ENCODE measurements around the gene BMP2. TPM values are rescaled to one million over a fixed set of nuclear protein-coding genes. Genes with fewer than 3 reads are reported as not detected.

The BMP2 gene
- total RNA-seq = 13.8 and 17.2 TPM in 2 replicates

DNA sequence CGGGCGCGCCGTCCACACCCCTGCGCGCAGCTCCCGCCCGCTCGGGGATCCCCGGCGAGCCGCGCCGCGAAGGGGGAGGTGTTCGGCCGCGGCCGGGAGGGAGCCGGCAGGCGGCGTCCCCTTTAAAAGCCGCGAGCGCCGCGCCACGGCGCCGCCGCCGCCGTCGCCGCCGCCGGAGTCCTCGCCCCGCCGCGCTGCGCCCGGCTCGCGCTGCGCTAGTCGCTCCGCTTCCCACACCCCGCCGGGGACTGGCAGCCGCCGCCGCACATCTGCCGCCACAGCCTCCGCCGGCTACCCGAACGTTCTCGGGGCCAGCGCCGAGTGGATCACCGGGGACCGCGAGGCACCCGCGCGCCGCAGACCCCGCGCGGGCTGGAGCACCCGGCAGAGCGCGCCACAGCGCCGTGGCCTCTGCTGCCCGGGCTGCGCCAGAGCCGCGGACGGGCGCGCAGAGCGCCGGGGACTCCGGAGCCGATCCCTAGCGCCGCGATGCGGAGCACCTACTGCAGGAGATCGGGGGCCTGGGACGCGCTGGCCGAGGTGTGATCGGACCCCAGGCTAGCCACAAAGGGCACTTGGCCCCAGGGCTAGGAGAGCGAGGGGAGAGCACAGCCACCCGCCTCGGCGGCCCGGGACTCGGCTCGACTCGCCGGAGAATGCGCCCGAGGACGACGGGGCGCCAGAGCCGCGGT, at the start of gene BMP2:
Gene BMP2 (plus strand): TSS at position 151 of the 692 bp plus-strand sequence. CDS start 2,441 bp downstream, outside the sequence.

